Anterior cingulate cortex (tissue), 58 donors: Measurements from ENCODE around the gene LMO3.
"Not testable (repeated sequence)": the region's sequence is repeated elsewhere in the genome, so short reads cannot be mapped to it uniquely, and the experiment has no call there.

Experiments
- DNase-seq, 58 donors: peaks; one replicate each; lab custom pipeline; 2025; lab: John Stamatoyannopoulos, UW

LMO3 gene

DNA sequence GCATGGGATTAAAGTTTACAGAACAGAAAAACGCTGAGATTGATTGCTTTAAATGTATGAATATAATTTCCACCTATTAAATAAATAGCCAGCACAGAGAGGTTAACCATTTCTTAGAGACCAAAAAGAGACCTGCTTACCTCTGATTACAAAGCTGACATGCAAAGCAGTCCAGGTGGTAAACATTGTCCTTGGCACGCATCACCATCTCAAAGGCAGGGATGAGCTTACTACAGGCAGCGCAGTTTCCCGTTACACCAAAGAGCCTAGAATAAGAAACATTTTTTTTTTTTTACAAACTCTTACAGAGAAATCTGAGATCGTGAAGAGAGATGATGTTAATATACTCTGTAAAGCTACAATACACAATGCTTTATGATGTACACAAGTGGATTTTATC is 45.7 kb downstream of the LMO3 start:
- DNase-seq = no peak

GRCh38 chr12:16555630-16556029 is 50.3 kb downstream of the LMO3 start:
- DNase-seq = no peak

DNA sequence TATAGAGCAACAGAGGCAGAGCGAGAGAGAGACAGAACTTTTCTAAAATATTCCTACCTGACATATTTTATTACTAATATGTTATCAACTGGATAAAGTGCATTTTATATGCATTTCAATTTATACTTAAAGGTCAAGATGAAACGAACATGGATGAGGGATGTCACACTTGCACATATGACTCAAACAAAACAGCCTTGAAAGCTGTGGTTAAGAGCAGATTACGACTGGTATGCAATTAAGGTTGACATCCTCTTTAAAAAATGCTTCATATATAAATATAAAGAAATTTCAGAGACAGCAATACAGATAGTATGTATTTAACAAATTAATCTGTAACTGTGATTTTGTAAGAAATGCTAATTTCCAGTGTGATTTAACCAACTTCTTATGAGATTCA is 52.5 kb downstream of the LMO3 start:
- no peak for DNase-seq

- DNase-seq = no peak
Observed at GRCh38 chr12:16552301-16552700, 53.7 kb downstream of the LMO3 start.

GRCh38 chr12:16545836-16546235 is 60.1 kb downstream of the LMO3 start:
- DNase-seq = no peak

DNA sequence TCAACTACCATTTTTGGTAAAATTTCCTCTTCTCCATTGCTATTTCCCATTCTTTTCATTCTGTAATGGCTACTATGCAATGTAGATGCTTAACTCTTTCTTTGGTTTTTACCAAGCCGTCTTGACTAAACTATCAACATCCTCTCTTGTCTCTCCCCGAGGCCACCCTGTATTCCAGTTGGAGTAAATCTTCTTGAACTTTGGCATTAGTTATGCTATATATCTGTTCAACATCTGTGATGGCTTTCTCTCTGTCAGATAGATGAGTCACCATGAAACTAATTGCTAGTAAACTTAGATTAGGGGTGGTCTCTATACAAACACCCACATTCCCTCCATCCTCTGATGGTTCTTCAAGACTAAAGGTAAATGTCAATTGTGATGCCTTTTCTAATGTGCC is 63.4 kb downstream of the LMO3 start:
- DNase-seq = no peak

GRCh38 chr12:16537652-16538051 is 68.3 kb downstream of the LMO3 start:
- not testable (repeated sequence) for DNase-seq

GRCh38 chr12:16531621-16532020 is 74.3 kb downstream of the LMO3 start:
- DNase-seq = peak in 3 of 58 donors; percentile 1 to 44 (median 23)

DNA sequence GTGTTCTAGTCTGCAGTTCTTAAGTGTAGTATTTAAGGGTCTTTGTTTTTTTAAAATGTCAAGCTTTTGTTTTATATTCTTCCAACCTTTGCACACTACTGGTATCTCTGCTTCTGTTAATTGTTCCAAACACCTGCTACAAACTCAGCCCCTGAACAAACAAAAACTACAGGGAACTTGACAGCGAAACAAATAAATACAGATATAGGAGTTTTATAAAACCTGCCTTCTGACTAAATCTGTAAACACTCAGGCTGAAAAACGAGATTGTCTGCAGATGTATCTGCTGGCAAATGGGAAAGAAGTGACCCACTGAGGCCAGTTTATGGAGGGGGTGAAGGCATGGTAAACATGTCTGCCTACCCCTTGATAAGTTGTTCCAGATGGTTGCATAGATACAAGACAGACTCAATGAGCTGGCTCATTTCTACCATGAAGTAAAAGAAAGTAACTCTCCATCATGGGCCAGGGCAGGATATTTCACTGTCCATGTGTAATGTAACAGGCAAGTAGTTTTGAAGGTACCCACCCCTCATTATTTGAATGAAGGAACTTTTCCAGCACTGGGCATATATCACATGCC is 75.6 kb downstream of the LMO3 start:
- no peak for DNase-seq

- no peak for DNase-seq
Observed at GRCh38 chr12:16526693-16527092, 79.3 kb downstream of the LMO3 start.

GRCh38 chr12:16524378-16524777 is 81.6 kb downstream of the LMO3 start:
- DNase-seq = no peak

GRCh38 chr12:16523951-16524331 is 82.0 kb downstream of the LMO3 start:
- DNase-seq = no peak

GRCh38 chr12:16523284-16523950 is 82.5 kb downstream of the LMO3 start:
- no peak for DNase-seq

DNA sequence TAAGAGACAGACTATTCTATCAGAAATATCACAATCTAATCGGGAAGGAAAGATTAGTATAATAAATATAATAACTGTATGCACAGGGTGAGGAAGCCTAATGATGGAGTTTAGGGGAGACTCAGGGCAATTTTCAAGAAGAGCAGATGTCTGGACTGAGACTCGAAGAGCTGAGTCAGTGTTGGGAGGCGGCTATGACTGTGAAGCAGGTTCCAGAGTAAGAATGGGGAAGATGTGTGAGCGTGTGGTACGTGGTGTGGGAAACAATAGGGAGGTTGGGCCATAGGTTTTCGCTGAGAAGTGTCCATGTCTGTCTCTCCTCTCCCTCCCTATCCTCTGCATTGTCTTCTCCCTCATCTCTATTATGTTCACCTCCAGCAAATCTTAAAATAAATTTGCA is 85.6 kb downstream of the LMO3 start:
- DNase-seq = no peak

GRCh38 chr12:16515666-16516065 is 90.3 kb downstream of the LMO3 start:
- DNase-seq = peak in 4 of 58 donors; percentile 5 to 18 (median 9)

- peak in 1 of 58 donors; percentile 1 for DNase-seq
Observed at GRCh38 chr12:16513231-16513630, 92.7 kb downstream of the LMO3 start.

GRCh38 chr12:16509411-16509810 is 96.6 kb downstream of the LMO3 start:
- no peak for DNase-seq

GRCh38 chr12:16506394-16506793 is 99.6 kb downstream of the LMO3 start:
- DNase-seq = no peak

- no peak for DNase-seq
Observed at GRCh38 chr12:16504200-16504599, 101.8 kb downstream of the LMO3 start.

- no peak for DNase-seq
Observed at GRCh38 chr12:16499611-16500010, 106.4 kb downstream of the LMO3 start.
